Immature natural killer cell (primary cell): ENCODE results near the gene PLXNA2. TPM values are rescaled to one million over a fixed set of nuclear protein-coding genes. Genes with fewer than 3 reads are reported as not detected.

ENCODE experiments used
- DNase-seq, 3 donors: peaks; one replicate each; pipeline ENCODE4 v3.0.0; 2022; ENCODE audit warnings: mixed read lengths in 1 of 3
- H3K27ac Mint-ChIP-seq, 6 donors: one replicate each; pipeline ENCODE4 v1.8.0; 2020; ENCODE audit warnings: mixed read lengths in 6 of 6, mild to moderate bottlenecking in 5 of 6, inconsistent platforms in 4 of 6, moderate library complexity in 3 of 6
- H3K27me3 Mint-ChIP-seq, 3 donors: one replicate each; pipeline ENCODE4 v1.8.0; 2020 to 2021; ENCODE audit warnings: low read depth in 3 of 3, mild to moderate bottlenecking in 3 of 3, mixed read lengths in 3 of 3, moderate library complexity in 3 of 3, inconsistent platforms in 1 of 3
- H3K36me3 Mint-ChIP-seq, 3 donors: one replicate each; pipeline ENCODE4 v1.8.0; 2020; ENCODE audit warnings: mixed read lengths in 3 of 3, inconsistent platforms in 2 of 3, mild to moderate bottlenecking in 2 of 3
- H3K4me1 Mint-ChIP-seq, 2 donors: one replicate each; pipeline ENCODE4 v1.8.0; 2020; ENCODE audit warnings: inconsistent platforms in 2 of 2, mild to moderate bottlenecking in 2 of 2, mixed read lengths in 2 of 2, moderate library complexity in 1 of 2
- H3K4me3 Mint-ChIP-seq, 5 donors: one replicate each; pipeline ENCODE4 v1.8.0; 2020; ENCODE audit warnings: mild to moderate bottlenecking in 5 of 5, mixed read lengths in 5 of 5, inconsistent platforms in 3 of 5, moderate library complexity in 3 of 5
- H3K9me3 Mint-ChIP-seq, 6 donors: one replicate each; pipeline ENCODE4 v1.8.0; 2020; ENCODE audit warnings: mild to moderate bottlenecking in 6 of 6, mixed read lengths in 6 of 6, inconsistent platforms in 4 of 6, moderate library complexity in 3 of 6
- polyA plus RNA-seq, 3 donors: library from polyadenylated mRNA; unstranded; fragments of 300-500 nt; fragmentation: Illumina TruSeq; gene quantifications; one replicate each; pipeline ENCODE4 v1.2.3, GENCODE V29; 2021

The PLXNA2 gene
- polyA plus RNA-seq, 3 donors from 2014 or later = 0.22 TPM; not detected in 2

- DNase-seq = no peak
- Mint-ChIP-seq H3K27me3 (peaks cover 3 to 14% (median 4%) of the 10 kb centered on the region in 3 donors), H3K27ac (no peak overlapping the region), H3K36me3 (peaks cover 0 to 11% (median 9%) of the 10 kb centered on the region in 3 donors), H3K9me3 (no peaks in the 10 kb centered on the region), H3K4me3 (no peak overlapping the region), H3K4me1 (peaks cover 0 to 2% of the 10 kb centered on the region in 2 donors)
These were observed 26.4 kb downstream of the PLXNA2 start for GRCh38 chr1:208217781-208218180.

GRCh38 chr1:208216806-208217205, 27.4 kb downstream of the PLXNA2 start:
- Mint-ChIP-seq H3K9me3 (no peaks in the 10 kb centered on the region), H3K36me3 (peaks cover 0 to 11% (median 9%) of the 10 kb centered on the region in 3 donors), H3K27me3 (peaks cover under 1 to 9% (median 3%) of the 10 kb centered on the region in 3 donors), H3K27ac (no peak overlapping the region), H3K4me1 (peaks cover 0 to 2% of the 10 kb centered on the region in 2 donors), H3K4me3 (no peak overlapping the region)
- no peak for DNase-seq

GRCh38 chr1:208216062-208216461, 28.1 kb downstream of the PLXNA2 start:
- H3K4me1 Mint-ChIP-seq = peaks cover 0 to 2% of the 10 kb centered on the region in 2 donors
- H3K27me3 Mint-ChIP-seq = peaks cover 0 to 9% (median 3%) of the 10 kb centered on the region in 3 donors
- no peak overlapping the region for H3K27ac Mint-ChIP-seq
- no peak for DNase-seq
- H3K4me3 Mint-ChIP-seq = no peak overlapping the region
- H3K36me3 Mint-ChIP-seq = peaks cover 0 to 11% (median 9%) of the 10 kb centered on the region in 3 donors
- no peaks in the 10 kb centered on the region for H3K9me3 Mint-ChIP-seq

DNA sequence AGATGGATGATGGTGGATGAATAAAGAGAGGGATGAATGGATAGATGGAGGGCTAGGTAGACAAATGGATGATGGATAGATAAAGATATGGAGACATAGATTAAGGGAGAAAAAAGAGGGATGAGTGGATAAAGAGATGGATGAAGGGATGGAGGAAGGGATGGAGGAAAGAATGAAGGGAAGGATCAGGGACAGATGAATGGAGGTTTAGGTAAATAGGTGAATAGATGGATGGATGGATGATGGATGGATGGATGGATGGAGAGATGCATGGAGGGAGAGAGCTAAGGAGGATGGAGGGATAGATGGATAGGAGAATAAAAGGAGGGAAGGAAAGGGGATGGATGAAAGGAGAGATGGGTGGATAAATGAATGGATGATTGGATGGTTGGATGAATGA, 28.8 kb downstream of the PLXNA2 start:
- H3K4me1 Mint-ChIP-seq = peaks cover 0 to 2% of the 10 kb centered on the region in 2 donors
- DNase-seq = no peak
- H3K36me3 Mint-ChIP-seq = peaks cover 0 to 11% (median 9%) of the 10 kb centered on the region in 3 donors
- H3K27ac Mint-ChIP-seq = peak overlapping the region in 1 of 6 donors; percentile 4
- peaks cover 0 to 9% (median 0%) of the 10 kb centered on the region in 3 donors for H3K27me3 Mint-ChIP-seq
- H3K9me3 Mint-ChIP-seq = no peaks in the 10 kb centered on the region
- no peak overlapping the region for H3K4me3 Mint-ChIP-seq

- H3K4me1 Mint-ChIP-seq = no peaks in the 10 kb centered on the region
- no peak overlapping the region for H3K27ac Mint-ChIP-seq
- peaks cover 0 to 11% (median 9%) of the 10 kb centered on the region in 3 donors for H3K36me3 Mint-ChIP-seq
- no peak for DNase-seq
- no peaks in the 10 kb centered on the region for H3K9me3 Mint-ChIP-seq
- peaks cover 0 to 7% (median 0%) of the 10 kb centered on the region in 3 donors for H3K27me3 Mint-ChIP-seq
- H3K4me3 Mint-ChIP-seq = no peak overlapping the region
These were observed 30.4 kb downstream of the PLXNA2 start for GRCh38 chr1:208213786-208214185.

- Mint-ChIP-seq H3K4me1 (no peaks in the 10 kb centered on the region), H3K36me3 (peaks cover 0 to 11% (median 9%) of the 10 kb centered on the region in 3 donors), H3K4me3 (no peak overlapping the region), H3K9me3 (no peaks in the 10 kb centered on the region), H3K27ac (no peak overlapping the region), H3K27me3 (peaks cover 0 to 7% (median 0%) of the 10 kb centered on the region in 3 donors)
- no peak for DNase-seq
These were observed 31.3 kb downstream of the PLXNA2 start for GRCh38 chr1:208212893-208213292.

- no peak overlapping the region for H3K4me3 Mint-ChIP-seq
These were observed 32.0 kb downstream of the PLXNA2 start for GRCh38 chr1:208211921-208212843.

DNA sequence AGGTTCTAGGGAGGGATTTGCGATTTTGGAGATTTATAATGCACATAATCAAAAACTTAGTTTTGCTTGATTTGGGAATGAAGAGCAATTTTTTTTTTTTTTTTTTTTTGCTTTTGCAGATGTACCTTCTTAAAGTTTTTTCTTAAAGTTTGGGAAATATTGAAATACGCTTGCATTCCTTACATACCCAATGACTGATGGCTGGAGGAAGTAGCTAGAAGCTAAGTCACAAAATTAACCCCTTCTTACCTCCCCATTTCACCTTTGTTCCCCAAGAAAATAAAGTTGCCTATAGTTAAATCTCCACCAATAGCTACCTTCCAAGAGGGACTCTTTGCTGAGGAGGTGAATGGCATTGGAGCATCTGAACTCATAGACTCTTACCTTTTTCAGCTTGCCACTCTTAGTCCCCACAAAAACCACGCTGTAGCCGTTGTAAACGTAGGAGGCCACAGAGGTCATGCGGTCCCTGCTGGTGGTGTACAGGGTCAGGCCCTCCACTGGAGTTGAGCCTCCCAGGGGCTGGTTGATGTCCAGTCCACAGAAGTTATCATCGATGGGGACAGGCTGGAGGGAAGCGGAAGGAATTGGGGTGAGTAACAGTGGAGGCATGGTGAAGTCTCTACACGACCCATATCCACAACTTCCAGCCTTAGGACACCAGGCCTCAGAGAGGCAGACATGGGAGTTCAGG, 34.1 kb downstream of the PLXNA2 start:
- Mint-ChIP-seq H3K4me3 (no peak overlapping the region), H3K4me1 (no peaks in the 10 kb centered on the region), H3K36me3 (no peaks in the 10 kb centered on the region), H3K9me3 (no peaks in the 10 kb centered on the region), H3K27me3 (peaks cover 2 to 6% (median 3%) of the 10 kb centered on the region in 3 donors), H3K27ac (no peak overlapping the region)
- DNase-seq = no peak

More at GRCh38 chr1:208211921-208212843, 32.0 kb downstream of the PLXNA2 start:
- Mint-ChIP-seq H3K9me3 (no peaks in the 10 kb centered on the region), H3K27ac (no peak overlapping the region), H3K27me3 (peaks cover 2 to 7% (median 3%) of the 10 kb centered on the region in 3 donors), H3K4me1 (no peaks in the 10 kb centered on the region), H3K36me3 (peaks cover 0 to 11% (median 9%) of the 10 kb centered on the region in 3 donors)
- DNase-seq = no peak

GRCh38 chr1:208209286-208209685, 34.9 kb downstream of the PLXNA2 start:
- Mint-ChIP-seq H3K4me1 (no peaks in the 10 kb centered on the region), H3K27me3 (peaks cover 2 to 6% (median 3%) of the 10 kb centered on the region in 3 donors), H3K9me3 (no peaks in the 10 kb centered on the region), H3K27ac (no peak overlapping the region), H3K36me3 (no peaks in the 10 kb centered on the region), H3K4me3 (no peak overlapping the region)
- DNase-seq = no peak

DNA sequence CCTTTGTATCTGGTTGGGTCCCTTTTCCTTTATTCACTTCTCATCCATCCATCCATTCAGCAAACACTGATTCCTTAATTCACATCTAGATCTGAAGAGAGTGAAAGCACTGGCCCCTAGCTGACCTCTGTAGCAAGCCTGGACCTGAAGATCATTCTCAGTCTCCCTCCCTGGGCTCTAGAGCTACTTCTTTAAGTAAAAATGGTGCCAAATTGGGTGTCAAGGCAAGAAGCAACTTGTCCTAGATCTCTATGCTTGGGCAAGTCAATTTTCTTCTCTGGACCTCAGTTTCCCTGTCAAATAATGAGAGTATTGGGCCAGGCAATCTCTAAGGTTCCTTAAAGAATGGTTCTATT, 36.1 kb downstream of the PLXNA2 start:
- Mint-ChIP-seq H3K4me1 (no peaks in the 10 kb centered on the region), H3K27ac (no peak overlapping the region)

GRCh38 chr1:208207388-208208131, 36.6 kb downstream of the PLXNA2 start:
- Mint-ChIP-seq H3K36me3 (no peaks in the 10 kb centered on the region), H3K27me3 (peaks cover 0 to 6% (median 4%) of the 10 kb centered on the region in 3 donors), H3K9me3 (no peaks in the 10 kb centered on the region), H3K4me1 (no peaks in the 10 kb centered on the region), H3K27ac (no peak overlapping the region), H3K4me3 (no peak overlapping the region)
- no peak for DNase-seq

More for the DNA sequence above, 36.1 kb downstream of the PLXNA2 start:
- Mint-ChIP-seq H3K36me3 (no peaks in the 10 kb centered on the region), H3K4me3 (no peak overlapping the region), H3K27me3 (peaks cover 0 to 6% (median 4%) of the 10 kb centered on the region in 3 donors), H3K9me3 (no peaks in the 10 kb centered on the region)
- no peak for DNase-seq

GRCh38 chr1:208206092-208206698, 38.0 kb downstream of the PLXNA2 start:
- DNase-seq = no peak
- Mint-ChIP-seq H3K4me1 (no peaks in the 10 kb centered on the region), H3K27me3 (peaks cover 0 to 6% (median 4%) of the 10 kb centered on the region in 3 donors), H3K9me3 (no peaks in the 10 kb centered on the region), H3K36me3 (no peaks in the 10 kb centered on the region), H3K4me3 (no peak overlapping the region), H3K27ac (no peak overlapping the region)
